ENCODE measurements around the gene PARS2.

PARS2 gene

GRCh38 chr1:54768093-54768492 is 3.8 kb upstream of the PARS2 start:
- TF ChIP-seq POLR2A (IDR thresholded peaks at IDR 0.05; ENCODE audit: extremely low read depth, insufficient read length): no peak
- TF ChIP-seq MAX (IDR thresholded peaks at IDR 0.05; ENCODE audit: low read depth, low read length): no peak
- TF ChIP-seq CTCF (IDR thresholded peaks at IDR 0.05; ENCODE audit: low read depth, low read length): no peak
- H3K4me3 ChIP-seq (ENCODE audit: low read depth, low read length): no peak overlapping the region
- DNase-seq (ENCODE audit: low read depth): peak; percentile 34

GRCh38 chr1:54767526-54767925 is 3.2 kb upstream of the PARS2 start:
- TF ChIP-seq POLR2A (IDR thresholded peaks at IDR 0.05; ENCODE audit: extremely low read depth, insufficient read length) (no peak), MYC (IDR thresholded peaks at IDR 0.05; ENCODE audit: low read depth, low read length) (no peak), CTCF (IDR thresholded peaks at IDR 0.05; ENCODE audit: low read depth, low read length) (no peak), MAX (IDR thresholded peaks at IDR 0.05; ENCODE audit: low read depth, low read length) (no peak)
- H3K4me3 ChIP-seq (ENCODE audit: low read depth, low read length): no peak overlapping the region
- DNase-seq (ENCODE audit: low read depth): no peak

GRCh38 chr1:54766726-54767125 is 2.4 kb upstream of the PARS2 start:
- no peak for DNase-seq (ENCODE audit: low read depth)
- H3K4me3 ChIP-seq (ENCODE audit: low read depth, low read length): no peak overlapping the region
- no peak for TF ChIP-seq POLR2A (IDR thresholded peaks at IDR 0.05; ENCODE audit: extremely low read depth, insufficient read length)
- no peak for TF ChIP-seq MYC (IDR thresholded peaks at IDR 0.05; ENCODE audit: low read depth, low read length)
- TF ChIP-seq CTCF (IDR thresholded peaks at IDR 0.05; ENCODE audit: low read depth, low read length): no peak
- no peak for TF ChIP-seq MAX (IDR thresholded peaks at IDR 0.05; ENCODE audit: low read depth, low read length)

- peak overlapping the region; percentile 67 for H3K4me3 ChIP-seq (ENCODE audit: low read depth, low read length)
- TF ChIP-seq POLR2A (IDR thresholded peaks at IDR 0.05; ENCODE audit: extremely low read depth, insufficient read length): no peak
- no peak for TF ChIP-seq CTCF (IDR thresholded peaks at IDR 0.05; ENCODE audit: low read depth, low read length)
- TF ChIP-seq MYC (IDR thresholded peaks at IDR 0.05; ENCODE audit: low read depth, low read length): no peak
- TF ChIP-seq MAX (IDR thresholded peaks at IDR 0.05; ENCODE audit: low read depth, low read length): no peak
- DNase-seq (ENCODE audit: low read depth): no peak
Observed at GRCh38 chr1:54764922-54765561, 719 bp upstream of the PARS2 start.

- peak overlapping the region; percentile 91 for H3K4me3 ChIP-seq (ENCODE audit: low read depth, low read length)
- no peak for DNase-seq (ENCODE audit: low read depth)
- TF ChIP-seq MAX (IDR thresholded peaks at IDR 0.05; ENCODE audit: low read depth, low read length) (no peak), CTCF (IDR thresholded peaks at IDR 0.05; ENCODE audit: low read depth, low read length) (no peak), POLR2A (IDR thresholded peaks at IDR 0.05; ENCODE audit: extremely low read depth, insufficient read length) (no peak)
Observed at GRCh38 chr1:54763816-54764132, 549 bp downstream of the PARS2 start.
